Colon (tissue), 2 donors: Measurements from ENCODE around the gene SLITRK2.

Source experiments
- FAIRE-seq: peaks from 2 replicates; lab custom pipeline; 2012; peaks lifted over from hg19 to GRCh38; lab: Jason Lieb, UNC
- donor health status: control.
- donor health status: control.

SLITRK2 gene

DNA sequence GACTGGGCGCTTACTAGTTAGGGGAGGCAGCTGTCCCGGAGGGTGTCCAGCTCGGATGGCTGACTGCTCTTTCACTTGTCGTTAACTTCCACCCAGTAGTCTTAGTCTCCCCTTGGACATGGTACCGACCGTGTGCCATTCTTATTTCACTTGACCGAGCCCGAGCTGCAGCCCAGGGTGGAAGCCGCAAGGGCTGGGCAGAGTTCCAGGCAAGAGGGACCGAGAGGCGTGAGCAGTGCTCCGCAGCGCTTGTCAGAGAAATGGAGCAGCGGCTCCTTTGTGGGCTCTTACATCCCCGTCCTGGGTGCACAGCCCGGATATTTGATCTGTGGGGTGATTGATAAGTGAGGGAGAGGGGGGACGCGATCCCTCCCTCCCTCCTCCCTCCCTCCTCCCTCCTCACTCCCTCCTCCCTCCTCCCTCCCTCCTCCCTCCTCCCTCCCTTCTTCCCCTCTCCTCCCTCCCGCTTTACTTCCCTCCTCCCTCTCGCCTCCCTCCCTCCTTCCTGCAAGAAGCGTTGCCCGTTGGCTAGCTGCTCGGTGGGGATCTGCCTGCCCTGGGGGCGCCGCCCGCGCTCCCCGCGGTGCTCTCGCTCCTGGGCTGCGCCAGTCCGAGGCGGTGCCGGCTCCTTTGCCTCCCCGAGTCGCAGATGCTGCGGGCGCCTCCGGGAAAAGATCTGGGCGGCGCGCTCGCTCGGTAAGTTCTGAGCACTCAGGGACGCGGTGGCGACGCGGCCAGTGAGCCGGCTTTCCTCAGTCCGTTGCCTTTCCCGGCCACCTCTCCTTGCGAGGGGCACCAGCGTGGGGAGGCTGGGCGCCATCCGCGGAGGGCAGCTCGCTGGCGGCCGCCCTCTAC lies at the start of gene SLITRK2:
SLITRK2 (plus strand) TSS at position 499 of the 855 bp plus-strand sequence. CDS start 4,597 bp downstream, outside the sequence.
- no peak for FAIRE-seq

GRCh38 chrX:145773006-145773405 lies 44.6 kb upstream of the SLITRK2 start:
- FAIRE-seq, result no peak

- no peak for FAIRE-seq
Measured at GRCh38 chrX:145792281-145792680, 25.3 kb upstream of the SLITRK2 start.

- FAIRE-seq, result no peak
Measured at GRCh38 chrX:145803508-145803907, 14.1 kb upstream of the SLITRK2 start.

DNA sequence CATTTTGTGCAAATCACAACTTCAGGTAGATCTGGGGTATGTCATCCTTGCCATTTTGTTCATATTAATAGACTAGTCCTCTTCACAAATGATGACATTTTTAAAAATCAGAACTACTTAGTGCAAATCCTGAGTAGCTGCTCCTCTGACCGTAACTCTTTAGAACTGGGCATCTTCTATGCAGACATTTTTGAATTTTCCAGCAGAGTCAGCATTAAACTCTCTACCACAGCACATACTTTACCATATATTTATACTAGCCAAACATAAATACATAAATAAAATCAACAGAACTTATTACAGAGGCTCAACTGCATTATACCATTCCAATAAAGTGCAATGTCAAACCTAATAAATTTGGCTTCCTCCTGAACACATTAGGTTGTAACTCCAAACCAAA lies 4.5 kb upstream of the SLITRK2 start:
- no peak for FAIRE-seq

DNA sequence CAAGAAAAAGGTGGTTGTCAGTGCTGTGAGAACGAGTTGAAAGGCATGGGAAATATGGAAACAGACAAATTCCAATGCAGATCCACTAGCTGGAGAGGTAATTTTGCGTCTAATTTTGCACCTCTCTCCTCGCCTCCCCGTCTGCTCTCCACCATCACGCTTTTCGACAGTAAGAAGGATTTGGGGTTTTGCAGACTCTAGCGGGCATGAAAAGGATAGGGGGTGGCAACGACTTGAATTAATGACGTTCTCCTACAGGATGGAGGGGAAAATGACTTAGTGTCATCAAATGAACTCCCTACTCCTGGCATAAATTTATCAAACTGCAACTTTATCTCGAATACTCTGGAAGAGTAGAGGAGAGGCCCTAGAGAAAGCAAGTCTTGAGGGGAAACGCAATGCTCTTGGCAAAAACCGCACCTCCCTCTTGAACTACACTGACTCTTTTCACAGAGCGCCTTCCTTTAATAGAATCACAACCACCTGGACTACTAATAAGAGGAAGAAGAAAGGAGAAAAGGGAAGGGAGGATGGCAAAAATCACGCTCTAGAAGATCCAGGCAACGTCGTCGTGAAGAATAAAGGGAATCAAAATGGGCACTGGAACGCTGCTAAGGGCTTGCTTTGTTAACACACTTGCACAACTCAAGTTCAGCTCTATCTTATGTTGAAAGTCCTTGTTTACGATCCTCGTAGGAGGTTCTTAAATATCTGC lies 871 bp upstream of the SLITRK2 start:
- FAIRE-seq, result no peak

GRCh38 chrX:145818186-145819113 lies 821 bp downstream of the SLITRK2 start:
- no peak for FAIRE-seq

DNA sequence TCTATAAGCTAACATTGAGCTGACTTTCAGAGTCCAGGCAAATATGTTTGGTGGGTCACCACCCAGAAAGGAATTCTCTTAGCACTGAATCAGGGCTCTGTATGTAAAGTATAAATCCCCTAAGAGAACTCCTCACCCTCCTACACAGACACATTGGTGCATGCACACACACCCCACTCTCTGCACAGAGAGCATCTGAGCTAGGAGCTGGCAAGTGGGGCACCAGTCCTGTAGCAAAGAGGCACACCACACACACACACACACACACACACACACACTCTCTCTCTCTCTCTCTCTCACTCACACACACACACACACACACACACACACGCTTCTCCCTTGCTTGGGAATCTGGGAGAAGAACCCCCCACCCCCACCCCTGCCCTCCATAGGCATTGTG lies 3.2 kb downstream of the SLITRK2 start:
- FAIRE-seq, result no peak

GRCh38 chrX:145821291-145821897 lies 3.8 kb downstream of the SLITRK2 start:
- FAIRE-seq, result no peak

DNA sequence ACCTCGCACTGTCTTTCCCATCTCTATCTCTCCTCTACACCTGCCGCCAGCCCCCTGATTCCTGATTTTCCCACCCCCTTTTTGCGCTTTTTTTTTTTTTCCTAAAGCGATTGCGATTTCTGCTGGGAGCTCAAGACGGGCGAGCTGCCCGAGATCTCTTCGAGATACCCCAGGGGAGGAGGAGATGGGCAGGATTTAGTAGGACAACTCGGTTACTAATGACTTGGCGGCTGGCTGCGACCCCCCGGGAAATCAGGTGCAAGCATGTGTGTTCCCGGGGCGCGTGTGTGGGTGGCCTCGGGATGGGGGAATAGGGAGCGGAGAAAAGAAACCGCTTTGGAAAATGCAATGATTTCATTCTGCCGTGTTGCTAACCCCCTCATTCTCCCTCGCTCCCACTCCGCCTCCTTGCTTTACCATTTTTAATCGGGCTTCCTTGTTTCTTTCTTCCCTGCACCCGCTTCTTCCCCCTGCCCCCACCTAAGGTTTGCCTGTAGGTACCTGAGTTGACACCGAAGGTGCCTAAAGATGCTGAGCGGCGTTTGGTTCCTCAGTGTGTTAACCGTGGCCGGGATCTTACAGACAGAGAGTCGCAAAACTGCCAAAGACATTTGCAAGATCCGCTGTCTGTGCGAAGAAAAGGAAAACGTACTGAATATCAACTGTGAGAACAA lies 4.4 kb downstream of the SLITRK2 start:
- no peak for FAIRE-seq

DNA sequence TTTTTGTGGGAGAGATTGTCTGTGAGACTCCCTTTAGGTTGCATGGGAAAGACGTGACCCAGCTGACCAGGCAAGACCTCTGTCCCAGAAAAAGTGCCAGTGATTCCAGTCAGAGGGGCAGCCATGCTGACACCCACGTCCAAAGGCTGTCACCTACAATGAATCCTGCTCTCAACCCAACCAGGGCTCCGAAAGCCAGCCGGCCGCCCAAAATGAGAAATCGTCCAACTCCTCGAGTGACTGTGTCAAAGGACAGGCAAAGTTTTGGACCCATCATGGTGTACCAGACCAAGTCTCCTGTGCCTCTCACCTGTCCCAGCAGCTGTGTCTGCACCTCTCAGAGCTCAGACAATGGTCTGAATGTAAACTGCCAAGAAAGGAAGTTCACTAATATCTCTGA lies 5.5 kb downstream of the SLITRK2 start:
- no peak for FAIRE-seq

DNA sequence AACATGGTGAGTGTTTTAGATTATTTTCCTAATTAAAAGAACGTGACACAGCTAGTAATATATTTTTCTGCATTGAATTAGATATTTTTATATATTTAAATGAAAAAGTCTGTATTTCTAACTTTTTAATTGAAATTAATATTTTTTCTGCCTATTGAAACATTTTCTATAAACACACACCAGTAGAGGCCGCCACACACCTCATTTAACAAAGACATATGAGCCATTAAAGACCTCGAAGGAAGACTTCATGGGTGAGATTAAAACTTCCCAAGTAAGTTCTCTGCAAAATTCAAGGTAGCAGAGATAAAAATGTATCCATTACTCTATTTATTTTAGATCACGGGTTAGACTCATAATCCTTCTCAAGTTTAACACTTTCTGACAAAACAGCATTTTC lies 8.3 kb downstream of the SLITRK2 start:
- no peak for FAIRE-seq

- peak; percentile 61 for FAIRE-seq
Measured at GRCh38 chrX:145826466-145826865, 8.8 kb downstream of the SLITRK2 start.

- no peak for FAIRE-seq
Measured at GRCh38 chrX:145832796-145833195, 15.2 kb downstream of the SLITRK2 start.

DNA sequence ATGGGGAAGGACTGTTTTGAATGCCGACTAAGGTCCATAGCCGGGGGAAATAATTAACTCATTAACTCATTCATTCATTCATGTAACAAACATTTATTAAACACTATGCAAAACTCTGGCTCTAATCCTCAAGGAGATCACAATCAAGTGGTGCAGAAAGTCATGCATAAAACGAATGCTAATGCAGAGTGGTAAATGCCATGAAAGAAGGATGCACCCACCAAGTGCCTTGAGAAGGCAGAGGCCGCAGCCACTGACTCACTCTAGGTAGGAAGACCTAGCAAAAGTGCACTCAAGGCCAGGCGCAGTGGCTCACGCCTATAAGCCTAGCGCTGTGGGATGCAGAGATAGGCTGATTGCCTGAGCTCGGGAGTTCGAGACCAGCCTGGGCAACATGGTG lies 22.9 kb downstream of the SLITRK2 start:
- FAIRE-seq, result no peak

DNA sequence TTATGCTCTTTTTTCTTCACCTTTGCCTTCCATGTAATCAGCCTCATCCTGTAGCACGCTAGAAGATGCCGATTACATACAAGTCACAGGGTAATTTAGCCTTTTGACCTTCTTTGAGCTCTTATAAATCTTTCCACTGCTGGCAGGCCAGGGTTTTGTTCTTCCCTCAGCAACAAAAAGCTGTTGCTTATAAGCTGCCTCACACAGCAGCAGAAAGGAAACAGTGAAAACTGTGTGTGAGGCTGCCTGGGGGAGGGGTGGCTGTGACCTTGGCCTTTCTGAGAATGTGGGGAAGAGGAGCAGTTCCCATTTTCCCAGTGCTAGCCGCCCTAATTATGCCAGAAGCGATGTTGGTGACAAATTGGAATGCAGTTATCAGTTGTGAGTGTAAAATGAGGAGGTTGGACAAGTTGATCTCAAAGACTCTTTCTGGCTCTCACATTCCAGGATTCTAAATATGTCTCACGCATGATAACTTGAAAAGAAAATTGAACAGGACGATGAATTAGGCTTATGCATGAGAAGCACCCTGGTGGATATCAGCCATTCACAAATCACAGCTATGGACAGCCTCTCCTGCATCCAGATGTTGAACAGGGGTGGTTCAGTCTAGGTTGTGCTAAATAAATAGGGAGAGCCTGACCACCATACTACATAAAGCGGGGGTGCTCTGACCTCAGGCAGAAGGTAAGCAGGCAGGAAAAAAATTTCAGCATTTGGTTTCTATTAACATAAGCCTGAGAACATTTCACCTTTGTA lies 25.7 kb downstream of the SLITRK2 start:
- FAIRE-seq, result no peak

DNA sequence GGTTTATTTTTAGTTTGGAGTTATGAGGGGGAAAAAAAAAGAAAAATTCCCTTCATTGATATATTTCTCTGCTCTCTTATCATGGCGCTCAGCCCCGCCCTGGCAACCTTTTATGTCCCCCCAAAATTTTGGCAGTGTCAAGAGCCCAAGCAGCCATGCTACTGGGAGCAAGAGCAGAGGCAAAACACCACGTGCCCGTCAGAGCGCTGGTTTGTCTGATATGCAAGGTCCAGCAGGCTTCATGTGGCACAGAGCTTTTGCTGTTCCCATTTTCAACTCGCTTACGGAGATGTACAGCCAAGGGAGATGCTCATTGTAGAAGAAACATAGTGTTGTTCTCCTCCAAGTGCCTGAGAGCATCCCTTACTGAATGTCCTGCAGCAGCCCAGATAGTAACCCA lies 27.3 kb downstream of the SLITRK2 start:
- no peak for FAIRE-seq

- no peak for FAIRE-seq
Measured at GRCh38 chrX:145848448-145848847, 30.8 kb downstream of the SLITRK2 start.

DNA sequence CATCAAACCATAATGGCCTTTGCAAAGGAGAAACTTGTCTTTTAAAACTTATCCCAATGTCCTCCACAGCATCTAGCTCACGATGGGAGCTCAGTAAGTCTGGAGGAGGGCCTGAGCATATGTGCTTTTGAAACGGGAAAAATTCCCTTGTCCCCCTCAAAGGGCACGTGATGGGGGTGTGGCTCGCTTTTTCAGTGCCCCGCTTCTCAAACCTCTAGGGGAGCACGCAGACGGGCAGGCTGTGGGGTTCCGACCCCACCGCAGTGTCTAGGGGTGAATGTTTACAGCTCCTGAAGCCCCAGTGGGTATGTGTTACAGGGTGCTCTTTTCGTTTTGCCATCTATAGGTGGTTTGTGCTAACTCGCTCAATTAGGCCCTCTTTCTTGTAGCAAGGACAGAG lies 31.2 kb downstream of the SLITRK2 start:
- FAIRE-seq, result no peak

DNA sequence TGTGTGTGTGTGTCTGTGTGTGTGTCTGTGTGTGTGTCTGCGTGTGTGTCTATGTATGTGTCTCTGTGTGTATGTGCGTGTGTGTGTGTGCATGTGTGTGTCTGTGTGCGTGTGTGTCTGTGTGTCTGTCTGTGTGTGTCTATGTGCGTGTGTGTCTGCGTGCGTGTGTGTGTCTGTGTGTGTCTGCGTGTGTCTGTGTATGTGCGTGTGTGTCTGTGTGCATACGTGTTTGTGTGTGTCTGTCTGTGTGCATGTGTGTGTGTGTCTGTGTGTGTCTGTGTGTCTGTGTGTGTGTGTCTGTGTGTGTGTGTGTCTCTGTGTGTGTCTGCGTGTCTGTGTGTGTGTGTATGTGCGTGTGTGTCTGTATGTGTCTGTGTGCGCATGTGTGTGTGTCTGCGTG lies 35.6 kb downstream of the SLITRK2 start:
- no peak for FAIRE-seq

GRCh38 chrX:145856181-145856580 lies 38.6 kb downstream of the SLITRK2 start:
- FAIRE-seq, result no peak
